Astrocyte of the cerebellum (primary cell): ENCODE measurements around the gene CTNNA1.
"Not testable (repeated sequence)": the region's sequence is repeated elsewhere in the genome, so short reads cannot be mapped to it uniquely, and the experiment has no call there.

Experiments
- DNase-seq: peaks from one replicate; pipeline ENCODE4 v3.0.0-alpha.2; 2011; ENCODE audit warnings: low read depth
- H3K4me3 ChIP-seq: 2 replicates; pipeline ENCODE4 v1.5.1; 2011; ENCODE audit warnings: mild to moderate bottlenecking, low read depth, low read length, moderate library complexity
- in situ Hi-C: cut with HindIII; loops from 2 replicates; pipeline ENCODE4 v1.10.0; 2017; ENCODE audit warnings: low sequenced_read_pairs
- TF ChIP-seq, protein P1 (sequence below): IDR thresholded peaks from 2 replicates; pipeline ENCODE4 v1.5.1; 2012; ENCODE audit warnings: low read length, low read depth, moderate library complexity, mild to moderate bottlenecking; ENCODE audit errors: missing control alignments

Gene CTNNA1, protein sequence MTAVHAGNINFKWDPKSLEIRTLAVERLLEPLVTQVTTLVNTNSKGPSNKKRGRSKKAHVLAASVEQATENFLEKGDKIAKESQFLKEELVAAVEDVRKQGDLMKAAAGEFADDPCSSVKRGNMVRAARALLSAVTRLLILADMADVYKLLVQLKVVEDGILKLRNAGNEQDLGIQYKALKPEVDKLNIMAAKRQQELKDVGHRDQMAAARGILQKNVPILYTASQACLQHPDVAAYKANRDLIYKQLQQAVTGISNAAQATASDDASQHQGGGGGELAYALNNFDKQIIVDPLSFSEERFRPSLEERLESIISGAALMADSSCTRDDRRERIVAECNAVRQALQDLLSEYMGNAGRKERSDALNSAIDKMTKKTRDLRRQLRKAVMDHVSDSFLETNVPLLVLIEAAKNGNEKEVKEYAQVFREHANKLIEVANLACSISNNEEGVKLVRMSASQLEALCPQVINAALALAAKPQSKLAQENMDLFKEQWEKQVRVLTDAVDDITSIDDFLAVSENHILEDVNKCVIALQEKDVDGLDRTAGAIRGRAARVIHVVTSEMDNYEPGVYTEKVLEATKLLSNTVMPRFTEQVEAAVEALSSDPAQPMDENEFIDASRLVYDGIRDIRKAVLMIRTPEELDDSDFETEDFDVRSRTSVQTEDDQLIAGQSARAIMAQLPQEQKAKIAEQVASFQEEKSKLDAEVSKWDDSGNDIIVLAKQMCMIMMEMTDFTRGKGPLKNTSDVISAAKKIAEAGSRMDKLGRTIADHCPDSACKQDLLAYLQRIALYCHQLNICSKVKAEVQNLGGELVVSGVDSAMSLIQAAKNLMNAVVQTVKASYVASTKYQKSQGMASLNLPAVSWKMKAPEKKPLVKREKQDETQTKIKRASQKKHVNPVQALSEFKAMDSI

GRCh38 chr5:138752951-138753793, at the start of gene CTNNA1:
Gene CTNNA1 (plus strand): TSS chr5:138753425. CDS start chr5:138781925, 28,500 bp downstream.
- DNase-seq = peak; percentile 22
- TF ChIP-seq, protein P1, sequence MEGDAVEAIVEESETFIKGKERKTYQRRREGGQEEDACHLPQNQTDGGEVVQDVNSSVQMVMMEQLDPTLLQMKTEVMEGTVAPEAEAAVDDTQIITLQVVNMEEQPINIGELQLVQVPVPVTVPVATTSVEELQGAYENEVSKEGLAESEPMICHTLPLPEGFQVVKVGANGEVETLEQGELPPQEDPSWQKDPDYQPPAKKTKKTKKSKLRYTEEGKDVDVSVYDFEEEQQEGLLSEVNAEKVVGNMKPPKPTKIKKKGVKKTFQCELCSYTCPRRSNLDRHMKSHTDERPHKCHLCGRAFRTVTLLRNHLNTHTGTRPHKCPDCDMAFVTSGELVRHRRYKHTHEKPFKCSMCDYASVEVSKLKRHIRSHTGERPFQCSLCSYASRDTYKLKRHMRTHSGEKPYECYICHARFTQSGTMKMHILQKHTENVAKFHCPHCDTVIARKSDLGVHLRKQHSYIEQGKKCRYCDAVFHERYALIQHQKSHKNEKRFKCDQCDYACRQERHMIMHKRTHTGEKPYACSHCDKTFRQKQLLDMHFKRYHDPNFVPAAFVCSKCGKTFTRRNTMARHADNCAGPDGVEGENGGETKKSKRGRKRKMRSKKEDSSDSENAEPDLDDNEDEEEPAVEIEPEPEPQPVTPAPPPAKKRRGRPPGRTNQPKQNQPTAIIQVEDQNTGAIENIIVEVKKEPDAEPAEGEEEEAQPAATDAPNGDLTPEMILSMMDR = no peak
- H3K4me3 ChIP-seq = peak within 1 kb of the TSS; percentile 91

GRCh38 chr5:138703777-138704176, 49.4 kb upstream of the CTNNA1 start:
- not testable (repeated sequence) for H3K4me3 ChIP-seq, DNase-seq
- in situ Hi-C loops = loop anchor here (5.0 kb wide), 1 partner anchor 56 kb away; no protein-coding TSS in a partner anchor

More at GRCh38 chr5:138752951-138753793, at the start of gene CTNNA1:
- in situ Hi-C loops = no loop called here

GRCh38 chr5:138705007-138705406, 48.2 kb upstream of the CTNNA1 start:
- in situ Hi-C loops = no loop called here
- no peak for DNase-seq
- no peak overlapping the region for H3K4me3 ChIP-seq
- TF ChIP-seq, protein P1 = no peak

DNA sequence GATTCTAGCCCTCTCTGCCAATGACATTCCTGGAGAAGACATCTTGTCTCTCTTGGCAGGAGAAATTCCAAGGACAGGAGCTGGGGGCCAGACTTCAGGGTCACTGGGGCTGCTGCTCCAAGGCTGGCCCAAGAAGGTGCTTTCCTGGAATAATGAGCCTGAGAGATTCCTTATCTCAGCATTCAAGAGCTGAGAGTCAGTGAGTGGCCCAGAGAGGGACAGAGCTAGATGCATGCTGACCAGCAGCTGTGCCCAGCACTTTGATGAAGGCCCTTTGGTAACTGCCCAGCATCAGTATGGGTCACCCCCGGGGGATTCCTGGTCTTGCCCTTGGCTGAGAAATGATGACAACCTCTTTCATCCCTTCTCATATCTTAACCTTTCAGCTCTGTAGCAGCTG, 47.7 kb upstream of the CTNNA1 start:
- TF ChIP-seq, protein P1 = no peak
- no peak overlapping the region for H3K4me3 ChIP-seq
- in situ Hi-C loops = no loop called here
- no peak for DNase-seq

DNA sequence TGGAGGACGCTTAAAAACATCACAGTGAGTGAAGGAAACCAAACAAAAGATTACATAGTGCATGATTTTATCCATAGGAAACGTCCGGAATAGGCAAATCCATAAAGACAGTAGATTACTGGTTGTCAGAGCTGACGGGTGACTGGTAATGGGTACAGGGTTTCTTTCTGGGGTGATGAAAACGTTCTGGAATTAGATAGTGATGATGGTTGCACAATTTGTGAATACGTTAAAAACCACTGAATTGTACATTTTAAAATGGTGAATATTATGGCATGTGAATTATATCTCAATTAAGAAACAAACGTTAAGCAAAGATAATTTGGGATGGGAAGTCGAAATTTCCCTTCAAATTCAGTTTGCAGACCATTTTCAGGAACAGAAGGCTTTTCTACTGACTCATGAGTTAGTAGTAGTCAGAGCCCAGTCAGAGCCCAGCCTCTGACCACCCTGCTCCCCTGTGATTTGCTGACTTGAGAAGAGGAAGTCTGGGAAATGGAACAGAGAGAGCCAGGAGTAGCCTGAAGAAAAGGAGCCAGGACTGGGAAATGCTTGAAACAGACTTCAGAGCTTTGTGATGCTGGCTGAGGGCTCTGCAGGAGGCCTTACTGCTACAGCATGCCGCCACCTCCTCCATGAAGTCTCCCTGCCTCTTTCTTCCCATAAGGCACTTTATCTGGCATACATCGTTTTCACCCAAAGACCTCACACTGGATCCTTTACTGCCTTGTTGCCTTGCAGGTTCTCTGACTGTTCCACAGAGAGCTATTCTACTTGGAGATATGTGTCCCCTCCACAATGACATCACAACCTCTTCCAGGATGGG, 46.4 kb upstream of the CTNNA1 start:
- no peak overlapping the region for H3K4me3 ChIP-seq
- in situ Hi-C loops = no loop called here
- TF ChIP-seq, protein P1 = no peak
- no peak for DNase-seq

- TF ChIP-seq, protein P1 = no peak
These were observed 44.4 kb upstream of the CTNNA1 start for GRCh38 chr5:138708791-138709190.

More at GRCh38 chr5:138708791-138709190, 44.4 kb upstream of the CTNNA1 start:
- DNase-seq = no peak
- H3K4me3 ChIP-seq = no peak overlapping the region
- in situ Hi-C loops = no loop called here
